ENCODE results near the gene TPR. TPM values are rescaled to one million over a fixed set of nuclear protein-coding genes. Genes with fewer than 3 reads are reported as not detected.

The TPR gene
- total RNA-seq, 1 experiment from 2014 or later: 104 TPM

DNA sequence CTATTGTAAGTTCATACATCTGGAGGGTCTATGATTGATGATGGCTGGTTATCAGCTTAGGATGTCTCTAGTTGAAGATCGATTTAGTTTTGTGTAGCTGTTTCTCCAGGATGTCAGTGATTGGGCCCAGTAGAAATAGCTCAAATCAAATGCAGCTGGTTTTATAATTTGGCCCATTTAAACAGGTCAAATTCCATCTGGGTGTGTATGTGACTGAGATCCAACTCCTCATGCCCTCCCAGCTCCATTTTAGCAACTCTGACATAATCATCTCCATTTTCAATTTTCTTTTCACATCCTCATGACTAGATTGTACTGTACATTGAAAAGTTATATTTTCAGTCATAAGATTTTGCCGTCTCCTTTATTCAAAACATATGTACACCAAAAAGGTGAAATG lies 99.2 kb downstream of the TPR start:
- Histone ChIP-seq H3F3A (ENCODE audit: insufficient read depth, low read depth) (no peaks in the 10 kb centered on the region), H3K27me3 (ENCODE audit: insufficient read depth, low read depth) (no peaks in the 10 kb centered on the region), H3K4me1 (replicated peaks; ENCODE audit: insufficient read depth) (no peaks in the 10 kb centered on the region), H3K9me2 (ENCODE audit: insufficient read depth) (no peaks in the 10 kb centered on the region), H3K4me3 (no peak overlapping the region), H3K9me3 (ENCODE audit: insufficient read depth, low read depth) (no peaks in the 10 kb centered on the region), H3K4me2 (no peak overlapping the region), H3K27ac (no peak overlapping the region), H3K36me3 (ENCODE audit: low read depth) (no peaks in the 10 kb centered on the region), H4K20me1 (ENCODE audit: insufficient read depth) (no peaks in the 10 kb centered on the region), H2AFZ (no peak overlapping the region), H3K79me2 (ENCODE audit: low read depth) (no peaks in the 10 kb centered on the region)
- intact Hi-C loops (cut with micrococcal nuclease; ENCODE audit: unreplicated experiment): no loop called here
- TF ChIP-seq CTCF (conservative IDR thresholded peaks at IDR 0.05): no peak
- ChIA-PET CTCF (no interaction called here), POLR2A (ENCODE audit: unreplicated experiment) (interaction anchor here (0.6 kb wide), 1 partner anchor 555 kb away, joined by 3 read pairs; no protein-coding TSS in a partner anchor)
- DNase-seq: no peak
- no TSS peak for BruUV-seq (replicated peaks)

DNA sequence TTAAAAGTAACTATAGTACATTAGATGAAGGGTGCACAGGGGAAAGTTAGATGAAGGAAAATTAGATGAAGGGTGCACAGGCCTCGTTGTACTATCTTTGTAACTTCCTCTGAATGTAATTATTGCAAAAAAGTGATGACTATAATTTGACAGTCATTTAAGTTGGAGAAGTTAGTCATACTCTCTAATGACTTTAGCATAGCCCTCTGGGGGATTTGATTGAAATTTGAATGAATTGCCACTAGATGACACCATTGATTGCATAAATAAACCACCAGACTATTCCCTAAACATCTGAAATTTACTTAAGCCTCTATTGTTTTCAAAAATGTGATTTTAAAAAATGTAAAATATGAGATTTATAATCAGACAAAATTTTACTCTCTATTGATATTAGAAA lies 102.6 kb downstream of the TPR start:
- ChIA-PET CTCF (no interaction called here), POLR2A (ENCODE audit: unreplicated experiment) (interaction anchor here (0.6 kb wide), 1 partner anchor 620 kb away, joined by 5 read pairs; no protein-coding TSS in a partner anchor)
- no peak for DNase-seq
- Histone ChIP-seq H3K9me2 (ENCODE audit: insufficient read depth) (no peaks in the 10 kb centered on the region; the same call in 1 of the 2 replicates), H4K20me1 (ENCODE audit: insufficient read depth) (no peaks in the 10 kb centered on the region), H3K27ac (no peak overlapping the region), H3K4me1 (replicated peaks; ENCODE audit: insufficient read depth) (no peaks in the 10 kb centered on the region), H3K79me2 (ENCODE audit: low read depth) (no peaks in the 10 kb centered on the region), H3K27me3 (ENCODE audit: insufficient read depth, low read depth) (no peaks in the 10 kb centered on the region), H2AFZ (no peak overlapping the region), H3K9me3 (ENCODE audit: insufficient read depth, low read depth) (no peaks in the 10 kb centered on the region), H3K36me3 (ENCODE audit: low read depth) (no peaks in the 10 kb centered on the region), H3F3A (ENCODE audit: insufficient read depth, low read depth) (no peaks in the 10 kb centered on the region), H3K4me2 (no peak overlapping the region), H3K4me3 (no peak overlapping the region)
- TF ChIP-seq EZH2 (IDR thresholded peaks at IDR 0.05; ENCODE audit: low read depth) (no peak), CTCF (conservative IDR thresholded peaks at IDR 0.05) (no peak)
- BruUV-seq (replicated peaks): no TSS peak
- intact Hi-C loops (cut with micrococcal nuclease; ENCODE audit: unreplicated experiment): no loop called here

- ChIA-PET CTCF (no interaction called here), POLR2A (ENCODE audit: unreplicated experiment) (no interaction called here)
- no TSS peak for BruUV-seq (replicated peaks)
- DNase-seq: no peak
- no peaks in the 10 kb centered on the region for H3K4me1 ChIP-seq (replicated peaks; ENCODE audit: insufficient read depth)
- no peaks in the 10 kb centered on the region for H3F3A ChIP-seq (ENCODE audit: insufficient read depth, low read depth)
- H3K9me3 ChIP-seq (ENCODE audit: insufficient read depth, low read depth): no peaks in the 10 kb centered on the region
- no peak overlapping the region for H3K4me3 ChIP-seq
- H3K9me2 ChIP-seq (ENCODE audit: insufficient read depth): no peaks in the 10 kb centered on the region; the same call in 1 of the 2 replicates
- no peaks in the 10 kb centered on the region for H3K36me3 ChIP-seq (ENCODE audit: low read depth)
- TF ChIP-seq CTCF (conservative IDR thresholded peaks at IDR 0.05) (no peak), EZH2 (IDR thresholded peaks at IDR 0.05; ENCODE audit: low read depth) (no peak)
- H3K27ac ChIP-seq: no peak overlapping the region
- no peaks in the 10 kb centered on the region for H3K79me2 ChIP-seq (ENCODE audit: low read depth)
- no peak overlapping the region for H2AFZ ChIP-seq
- intact Hi-C loops (cut with micrococcal nuclease; ENCODE audit: unreplicated experiment): no loop called here
- H3K27me3 ChIP-seq (ENCODE audit: insufficient read depth, low read depth): no peaks in the 10 kb centered on the region
- no peaks in the 10 kb centered on the region for H4K20me1 ChIP-seq (ENCODE audit: insufficient read depth)
- H3K4me2 ChIP-seq: no peak overlapping the region
These were observed 104.0 kb downstream of the TPR start for GRCh38 chr1:186271032-186271431.

Other genes with a start within 250 kb of the TPR start
- gene PRG4, start 79.0 kb downstream of the TPR start, total RNA-seq (2021): not detected in 2 replicates
- gene ODR4, start 585 bp upstream of the TPR start, total RNA-seq (2021): 13.7 and 19.6 TPM in 2 replicates
- not detected in 2 replicates for gene PDC, start 85.9 kb upstream of the TPR start, total RNA-seq (2021)

All from PC-9 (cell line).